ENCODE measurements around the gene SCUBE2.
"Not testable (repeated sequence)": the region's sequence is repeated elsewhere in the genome, so short reads cannot be mapped to it uniquely, and the experiment has no call there.

SCUBE2 gene

DNA sequence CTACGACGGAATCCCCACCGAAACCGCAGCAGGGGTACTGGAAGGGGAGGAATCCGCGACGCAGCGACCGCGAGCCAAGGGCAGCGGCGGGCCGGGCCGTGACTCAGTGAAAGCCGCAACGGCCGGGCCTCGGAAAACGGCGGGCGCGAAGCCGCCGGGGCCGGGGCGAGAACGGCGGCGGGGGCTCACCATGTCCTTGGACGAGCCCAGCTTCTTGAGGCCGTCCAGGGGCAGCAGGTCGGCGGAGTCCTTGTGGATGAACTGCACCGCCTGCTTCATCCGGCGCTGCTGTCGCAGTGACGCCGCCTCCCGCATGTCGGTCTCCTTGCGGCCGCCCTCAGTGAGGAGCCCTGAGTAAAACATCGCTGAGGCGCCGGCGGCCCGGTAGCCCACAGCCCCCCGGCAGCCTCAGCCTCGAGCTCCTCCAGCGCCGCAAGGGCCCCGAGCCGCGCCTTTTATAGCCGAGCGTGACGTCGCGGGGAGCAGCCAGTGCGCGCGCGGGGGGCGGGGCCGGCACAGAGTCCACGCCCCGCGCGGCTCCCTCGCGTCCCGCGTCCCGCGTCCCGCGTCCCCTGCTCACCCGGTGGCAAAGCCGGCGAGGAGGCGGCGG, 87.7 kb downstream of the SCUBE2 start, which contains the start of gene NRIP3:
Gene NRIP3, minus strand, starts transcription at position 429 of the 610 bp plus-strand sequence. Its CDS starts 66 bp downstream, at position 363.
- peak; percentile 64 to 67 for DNase-seq

DNA sequence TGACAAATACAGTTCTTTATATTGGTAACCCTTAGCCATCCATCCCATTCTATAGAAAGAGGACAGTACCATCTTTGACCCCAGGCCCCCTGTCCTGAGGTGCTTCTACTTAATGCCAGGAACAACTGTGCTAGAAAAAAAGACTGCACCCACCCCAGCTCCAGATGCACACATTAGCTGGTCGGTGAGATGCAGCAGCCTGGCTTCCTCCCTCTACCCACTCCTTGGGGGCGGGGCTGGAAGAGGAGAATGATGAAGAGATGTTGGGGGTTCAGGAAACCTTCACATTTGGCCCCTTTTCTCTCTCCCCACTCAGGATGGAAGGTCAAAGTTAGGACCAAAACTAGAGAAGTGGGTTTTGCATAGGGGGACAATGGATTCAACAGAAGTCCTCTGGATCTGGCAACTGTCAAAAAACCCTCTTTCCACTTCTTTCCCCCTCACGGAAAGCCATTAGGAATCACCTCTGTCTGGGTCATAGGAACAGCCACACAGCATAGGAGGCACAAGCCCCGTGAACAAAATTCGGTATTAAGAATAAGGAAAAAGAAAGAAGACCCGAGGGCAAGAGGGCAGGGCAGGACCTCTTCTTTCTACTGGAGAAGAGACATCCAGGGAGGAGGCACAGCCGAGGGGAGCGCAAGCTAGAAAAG, 88.4 kb downstream of the SCUBE2 start:
- no peak for DNase-seq

DNA sequence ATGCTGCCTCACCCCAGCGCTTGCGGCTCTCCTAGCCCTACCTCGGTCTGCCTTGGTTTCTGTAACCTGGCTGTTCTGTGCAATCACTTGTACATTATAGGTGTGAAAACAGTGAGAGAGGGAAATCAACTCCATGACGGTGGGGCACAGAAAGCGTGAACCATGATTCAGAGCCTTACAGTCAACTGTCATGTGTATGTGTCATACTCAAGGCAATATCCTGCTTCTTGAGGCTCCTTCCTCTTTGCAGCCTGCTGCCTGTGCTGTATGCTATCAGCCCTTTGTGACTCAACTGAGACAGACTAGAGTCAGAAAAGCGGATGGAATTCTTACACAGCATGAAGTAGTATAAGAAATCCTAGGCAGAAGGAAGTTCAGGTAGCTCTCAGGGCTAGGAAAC, 89.7 kb downstream of the SCUBE2 start:
- no peak for DNase-seq

DNA sequence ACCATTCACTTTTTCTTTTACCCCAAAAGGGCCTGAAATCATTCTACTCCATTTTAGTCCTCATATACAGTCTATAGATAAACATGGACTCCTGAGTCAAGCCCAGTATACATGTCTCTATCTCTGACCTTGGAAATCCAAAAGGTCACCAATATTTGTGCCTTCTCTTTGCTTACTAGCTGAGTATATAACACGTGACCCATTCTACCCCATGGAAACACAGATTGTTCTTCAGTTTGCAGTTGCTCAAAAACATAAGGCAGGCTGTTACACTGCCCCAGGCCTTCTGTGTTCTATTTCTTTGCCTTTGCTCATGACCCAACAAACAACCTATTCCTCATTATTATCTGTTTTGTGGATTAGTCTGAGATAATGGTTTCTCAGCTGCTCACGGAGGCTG, 93.4 kb downstream of the SCUBE2 start:
- DNase-seq: no peak

DNA sequence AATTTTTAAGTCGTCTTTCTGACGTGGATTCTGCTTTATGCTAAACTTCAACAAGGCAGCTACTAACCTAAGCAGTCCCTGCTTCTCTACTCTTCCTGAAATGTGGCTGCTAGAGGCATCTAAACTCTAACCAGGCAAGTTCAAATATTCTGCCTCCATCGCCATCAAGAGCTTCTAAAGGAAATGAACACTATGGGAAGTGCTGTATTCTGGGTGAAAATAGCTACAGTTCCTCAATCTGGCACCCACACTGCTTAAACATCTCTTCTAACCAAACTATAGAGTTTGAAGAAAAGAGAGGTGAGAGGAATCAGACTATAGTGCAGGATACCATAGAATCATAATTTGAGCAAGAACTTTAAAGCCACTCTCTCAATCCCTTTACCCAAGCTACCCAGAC, 93.9 kb downstream of the SCUBE2 start:
- no peak for DNase-seq

DNA sequence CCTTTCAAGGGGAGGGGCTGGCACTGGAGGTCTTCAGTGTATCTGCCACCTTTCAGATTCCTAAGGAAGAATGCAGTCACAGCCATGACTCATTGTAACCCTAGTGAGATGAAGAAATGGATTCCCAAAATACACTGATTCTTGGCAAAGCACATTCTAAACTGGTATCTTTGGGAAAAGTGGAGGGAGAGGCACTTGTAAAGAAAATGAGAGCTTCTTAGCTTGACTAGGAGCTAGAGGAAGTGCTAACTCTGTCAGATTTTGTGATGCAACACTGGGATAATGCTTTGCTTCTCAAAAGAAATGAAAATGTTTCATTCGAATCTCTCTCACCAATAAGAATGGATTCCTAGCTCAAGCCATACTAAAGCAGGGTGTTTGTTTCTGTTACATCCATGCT, 101.9 kb downstream of the SCUBE2 start:
- DNase-seq: no peak

DNA sequence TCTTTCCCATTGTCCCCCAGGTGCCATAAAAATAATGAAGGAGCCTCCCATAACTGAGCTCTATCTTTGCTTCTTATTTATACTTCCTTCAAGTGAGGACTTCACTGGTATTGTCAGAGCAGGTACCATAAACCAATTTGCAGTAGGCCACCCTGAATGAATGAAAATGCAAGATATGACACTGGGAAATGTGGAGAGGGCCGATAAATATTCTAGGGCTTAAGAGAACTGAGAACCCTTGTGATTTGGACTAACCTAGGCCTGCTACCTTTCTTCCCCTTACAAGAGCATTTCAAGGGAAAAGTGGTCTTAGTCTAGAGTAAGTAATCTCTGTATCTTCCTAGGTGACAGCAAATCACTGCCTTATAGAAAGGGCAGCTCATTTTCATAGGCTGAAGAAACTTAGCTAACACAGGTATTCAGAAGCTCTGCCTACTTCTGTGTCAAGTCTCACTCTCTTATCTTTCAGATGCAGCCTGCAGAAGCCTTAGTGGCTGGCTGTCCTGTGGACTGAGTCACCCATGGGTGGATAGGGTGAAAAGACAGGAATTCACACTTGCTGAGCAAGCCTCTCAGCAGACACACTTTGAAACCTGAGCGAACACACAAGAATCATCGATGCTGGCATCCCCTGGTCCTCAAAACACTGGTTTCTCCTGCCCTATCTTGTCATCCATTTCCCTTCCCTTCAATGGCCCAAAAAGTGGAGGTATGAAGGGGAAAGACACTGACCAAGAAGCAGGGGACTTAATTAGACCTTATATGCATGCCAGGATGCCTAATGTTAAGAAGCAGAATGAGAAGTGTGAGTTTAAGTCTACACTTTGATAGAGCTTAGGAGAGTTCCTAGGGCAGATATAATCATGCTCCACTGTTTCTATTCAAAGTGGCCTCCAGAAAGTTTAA, 102.8 kb downstream of the SCUBE2 start:
- no peak for DNase-seq

DNA sequence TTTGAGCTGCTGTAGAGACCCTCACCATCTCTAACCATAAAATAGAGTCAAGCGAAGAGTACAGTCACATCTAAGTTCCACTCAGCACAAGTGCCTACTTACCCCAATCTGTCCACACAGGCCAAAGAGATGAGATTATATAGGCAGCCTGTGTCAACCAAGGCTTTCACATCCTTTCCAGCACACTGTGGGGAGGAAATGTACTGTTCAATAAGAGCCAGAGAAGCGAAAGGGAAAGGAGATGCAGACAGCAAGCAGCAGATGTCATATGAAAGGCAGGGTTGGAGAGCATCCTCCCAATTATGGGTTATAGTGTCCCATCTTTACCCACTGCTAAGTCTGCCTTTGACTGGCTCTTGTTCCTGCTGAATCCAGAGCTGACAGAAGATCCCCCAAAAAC, 104.0 kb downstream of the SCUBE2 start:
- no peak for DNase-seq

DNA sequence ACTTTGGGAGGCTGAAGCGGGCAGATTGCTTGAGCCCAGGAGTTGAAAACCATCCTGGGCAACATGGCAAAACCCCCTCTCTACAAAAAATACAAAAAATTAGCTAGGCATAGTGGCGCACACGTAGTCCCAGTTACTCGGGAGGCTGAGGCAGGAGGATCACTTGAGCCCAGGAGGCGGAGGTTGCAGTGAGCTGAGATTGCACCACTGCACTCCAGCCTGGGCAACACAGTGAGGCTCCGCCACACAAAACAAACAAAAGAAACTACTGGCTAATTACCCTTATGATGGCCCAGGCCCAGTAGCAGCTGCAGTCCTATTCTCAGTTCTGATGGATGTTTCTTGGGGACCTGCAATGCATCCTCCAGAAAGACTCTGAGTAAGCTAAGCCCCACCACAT, 104.6 kb downstream of the SCUBE2 start:
- DNase-seq: not testable (repeated sequence)

DNA sequence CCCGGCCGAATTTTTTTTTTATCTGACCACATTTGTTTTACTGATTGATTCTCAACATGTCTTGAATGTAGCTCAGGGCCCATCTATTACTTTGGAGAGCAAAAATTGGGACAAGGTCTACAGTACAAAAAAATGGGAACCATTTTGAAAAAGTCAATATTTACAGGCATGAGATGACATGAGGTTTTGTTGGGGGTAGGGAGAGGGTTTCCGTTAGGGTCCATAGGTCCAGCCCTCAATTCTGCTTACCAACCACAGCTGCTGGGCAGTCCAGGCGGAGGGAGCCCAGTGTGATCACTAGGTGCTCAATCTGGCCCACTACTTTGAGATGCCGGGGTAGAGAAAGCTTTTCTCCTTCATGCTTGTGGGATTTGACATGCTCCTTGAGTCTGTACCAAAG, 105.9 kb downstream of the SCUBE2 start:
- no peak for DNase-seq

DNA sequence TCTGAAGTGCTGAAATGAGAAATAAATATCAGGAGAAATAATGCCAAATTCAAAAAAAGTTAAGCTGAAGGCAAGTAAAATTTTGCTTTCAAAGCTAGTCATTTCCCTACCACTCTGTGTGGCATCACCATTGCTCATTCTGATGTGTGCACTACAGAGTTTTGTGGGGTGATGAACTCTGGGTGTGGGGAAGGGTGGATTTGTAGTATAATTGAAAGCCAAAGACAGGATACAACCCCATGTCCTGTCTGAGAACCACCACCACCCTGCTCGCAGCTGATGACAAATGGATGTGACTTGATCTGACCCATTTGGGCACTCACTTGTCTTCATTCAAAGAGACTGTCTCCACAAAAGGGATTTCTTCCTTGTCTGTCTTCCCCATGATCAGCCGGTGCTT, 107.8 kb downstream of the SCUBE2 start:
- no peak for DNase-seq

DNA sequence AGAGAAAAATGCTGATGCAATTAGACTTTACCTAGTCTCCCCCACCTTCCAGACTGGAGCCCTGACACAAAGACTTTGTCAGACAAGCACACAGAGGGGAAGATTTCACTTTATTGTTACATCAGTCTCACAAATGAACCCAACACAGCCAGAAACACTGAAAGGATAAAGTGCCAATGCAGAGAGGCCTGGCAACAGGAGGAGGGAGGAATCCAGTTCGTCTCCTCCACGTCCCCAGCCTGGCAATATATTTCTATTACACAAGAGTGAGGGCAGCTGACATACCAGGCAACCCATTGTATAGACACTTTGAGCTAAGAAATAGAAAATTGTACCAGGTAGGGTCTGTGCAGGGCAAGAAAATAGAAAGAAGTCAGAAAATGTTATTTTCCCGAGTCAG, 110.9 kb downstream of the SCUBE2 start:
- DNase-seq: no peak

DNA sequence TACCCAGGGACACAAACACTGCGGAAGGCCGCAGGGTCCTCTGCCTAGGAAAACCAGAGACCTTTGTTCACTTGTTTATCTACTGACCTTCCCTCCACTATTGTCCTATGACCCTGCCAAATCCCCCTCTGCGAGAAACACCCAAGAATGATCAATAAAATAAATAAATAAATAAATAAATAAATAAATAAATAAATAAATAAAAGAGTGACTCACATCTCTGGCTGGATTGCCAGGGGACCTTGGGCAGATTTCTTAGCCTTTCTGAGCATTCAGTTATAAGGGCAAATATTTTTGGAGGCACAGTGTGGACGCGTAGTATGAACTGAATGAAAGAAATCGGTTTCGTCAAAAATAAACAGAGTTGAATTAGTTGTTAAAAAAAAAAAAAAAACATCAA, 112.0 kb downstream of the SCUBE2 start:
- not testable (repeated sequence) for DNase-seq

DNA sequence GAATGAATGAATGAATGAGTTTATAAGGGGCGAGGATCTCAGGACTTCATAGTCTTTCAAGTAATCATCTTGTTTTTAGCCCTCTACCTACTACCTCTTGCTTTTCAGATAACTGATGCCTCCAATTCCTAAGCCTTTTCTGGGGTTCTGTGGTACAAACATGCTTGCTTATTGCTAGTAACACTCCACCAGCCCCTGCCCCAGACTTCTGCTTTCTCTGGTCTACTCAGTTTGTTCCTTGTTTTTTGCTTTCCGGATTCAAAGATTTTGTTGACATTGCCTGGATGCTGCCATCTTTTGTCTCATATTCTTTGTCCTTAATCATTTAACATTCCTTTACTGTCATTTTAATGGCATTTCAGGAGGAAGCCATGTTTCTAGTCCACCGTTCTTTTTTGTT, 118.3 kb downstream of the SCUBE2 start:
- DNase-seq: no peak

DNA sequence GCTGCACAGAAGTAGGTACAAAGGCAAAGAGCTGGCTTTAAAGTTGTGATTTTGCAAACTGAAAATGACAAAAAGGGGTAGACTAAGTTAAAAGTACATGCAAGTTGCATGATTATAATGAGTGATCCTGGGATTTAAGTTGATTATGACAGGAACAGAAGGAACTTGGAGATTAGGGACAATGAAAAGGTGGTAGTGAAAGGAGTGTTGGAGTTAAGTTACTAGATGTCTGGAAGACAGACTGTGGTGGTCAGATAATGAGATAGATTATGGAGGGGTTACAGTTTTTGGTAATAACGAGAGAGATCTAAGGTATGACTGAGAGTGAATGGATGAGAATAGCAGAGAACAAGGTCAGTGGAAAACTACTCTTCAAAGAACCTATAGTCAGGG, 119.5 kb downstream of the SCUBE2 start:
- DNase-seq: no peak

DNA sequence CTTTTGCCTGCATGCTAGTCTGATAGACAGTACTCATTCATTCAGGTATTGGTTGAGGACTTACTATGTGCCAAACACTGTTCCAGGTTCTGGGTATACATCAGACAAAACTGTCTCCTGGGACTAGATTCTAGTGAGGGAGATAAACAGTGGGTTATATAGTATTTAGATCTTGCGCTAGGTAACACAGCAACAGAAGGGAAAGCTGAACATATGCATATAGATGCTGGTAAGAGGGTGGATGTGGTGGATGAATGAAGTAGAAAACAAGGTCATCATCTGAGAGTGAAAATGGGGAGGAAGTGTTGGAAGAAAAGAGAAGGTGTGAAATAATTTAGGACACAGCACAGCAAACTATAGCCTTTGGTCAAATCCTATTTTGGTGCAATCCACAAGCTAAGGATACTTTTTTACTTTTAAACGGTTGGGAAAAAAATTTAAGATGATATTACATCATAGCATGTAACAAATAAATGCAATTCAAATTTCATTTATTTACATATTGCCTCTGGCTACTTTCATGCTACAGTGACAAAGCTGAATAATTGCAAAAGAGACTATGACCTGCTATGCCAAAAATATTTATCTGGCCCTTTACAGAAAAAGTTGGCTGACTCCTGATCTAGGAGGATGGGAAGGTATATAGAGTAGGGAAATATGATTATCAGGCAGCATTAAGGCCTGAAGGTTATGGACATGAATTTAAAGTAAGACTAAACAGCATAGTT, 120.0 kb downstream of the SCUBE2 start:
- DNase-seq: no peak
